ENCODE data around the gene PPP2R1A. TPM values are rescaled to one million over a fixed set of nuclear protein-coding genes. Genes with fewer than 3 reads are reported as not detected.
A peak's percentile ranks its signal among the peaks of the same experiment; 100 is the strongest.

Gene PPP2R1A
- total RNA-seq = 160 TPM
- long read RNA-seq, full-length matches to known transcripts = 331 of 404 reads
- long read RNA-seq, partial matches to known transcripts = 58 of 404 reads
- long read RNA-seq, other reads (novel, unspliced or antisense) = 15 of 404 reads

DNA sequence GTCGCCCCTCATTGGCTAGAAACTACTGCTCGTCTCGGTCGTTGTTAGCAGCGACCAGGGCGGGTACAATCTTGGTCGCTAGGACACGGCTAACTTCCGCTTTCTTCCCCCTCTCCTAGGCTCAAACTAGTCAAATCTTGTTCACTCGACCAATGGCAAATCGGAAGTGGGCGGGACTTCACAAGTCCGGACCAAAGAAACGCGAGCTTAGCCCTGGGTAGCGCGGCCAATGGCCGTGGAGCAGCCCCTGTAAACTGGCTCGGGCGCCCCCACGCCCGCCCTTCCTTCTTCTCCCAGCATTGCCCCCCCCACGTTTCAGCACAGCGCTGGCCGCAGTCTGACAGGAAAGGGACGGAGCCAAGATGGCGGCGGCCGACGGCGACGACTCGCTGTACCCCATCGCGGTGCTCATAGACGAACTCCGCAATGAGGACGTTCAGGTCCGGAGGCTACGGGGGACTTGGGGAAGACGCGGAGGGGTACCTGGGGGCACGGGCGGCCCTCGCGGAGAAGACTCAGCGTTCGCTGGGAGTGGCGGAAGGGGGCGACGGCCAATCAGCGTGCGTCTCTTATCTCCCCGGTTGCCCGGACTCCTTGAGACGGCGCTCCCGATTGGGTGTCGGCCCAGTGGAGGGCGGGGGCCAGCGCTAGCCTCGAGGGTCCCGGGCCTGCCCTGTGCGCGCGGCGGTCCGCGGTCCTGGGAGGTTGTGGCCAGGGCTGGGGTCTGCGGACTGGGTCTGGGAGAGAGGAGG is at the start of gene PPP2R1A:
PPP2R1A (plus strand) TSS at position 318 of the 752 bp plus-strand sequence; CDS start at position 363, 45 bp downstream.
- ATAC-seq = peak; percentile 95

GRCh38 chr19:52141203-52141602 is 48.6 kb upstream of the PPP2R1A start:
- H3K4me1 ChIP-seq = peaks cover 15% of the 10 kb centered on the region
- TF ChIP-seq, protein P1, sequence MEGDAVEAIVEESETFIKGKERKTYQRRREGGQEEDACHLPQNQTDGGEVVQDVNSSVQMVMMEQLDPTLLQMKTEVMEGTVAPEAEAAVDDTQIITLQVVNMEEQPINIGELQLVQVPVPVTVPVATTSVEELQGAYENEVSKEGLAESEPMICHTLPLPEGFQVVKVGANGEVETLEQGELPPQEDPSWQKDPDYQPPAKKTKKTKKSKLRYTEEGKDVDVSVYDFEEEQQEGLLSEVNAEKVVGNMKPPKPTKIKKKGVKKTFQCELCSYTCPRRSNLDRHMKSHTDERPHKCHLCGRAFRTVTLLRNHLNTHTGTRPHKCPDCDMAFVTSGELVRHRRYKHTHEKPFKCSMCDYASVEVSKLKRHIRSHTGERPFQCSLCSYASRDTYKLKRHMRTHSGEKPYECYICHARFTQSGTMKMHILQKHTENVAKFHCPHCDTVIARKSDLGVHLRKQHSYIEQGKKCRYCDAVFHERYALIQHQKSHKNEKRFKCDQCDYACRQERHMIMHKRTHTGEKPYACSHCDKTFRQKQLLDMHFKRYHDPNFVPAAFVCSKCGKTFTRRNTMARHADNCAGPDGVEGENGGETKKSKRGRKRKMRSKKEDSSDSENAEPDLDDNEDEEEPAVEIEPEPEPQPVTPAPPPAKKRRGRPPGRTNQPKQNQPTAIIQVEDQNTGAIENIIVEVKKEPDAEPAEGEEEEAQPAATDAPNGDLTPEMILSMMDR (IDR thresholded peaks at IDR 0.05) = no peak
- no peaks in the 10 kb centered on the region for H3K27me3 ChIP-seq
- H3K27ac ChIP-seq = no peak overlapping the region
- ATAC-seq = no peak
- H3K36me3 ChIP-seq = no peaks in the 10 kb centered on the region
- intact Hi-C loops (cut with DNase I) = no loop called here
- H3K4me3 ChIP-seq = no peak overlapping the region
- DNase-seq = no peak
- no peaks in the 10 kb centered on the region for H3K9me3 ChIP-seq

More for the DNA sequence above, at the start of gene PPP2R1A:
- Histone ChIP-seq H3K27ac (peak within 1 kb of the TSS; percentile 99), H3K4me3 (peak within 1 kb of the TSS; percentile 82), H3K9me3 (no peaks in the 10 kb centered on the region), H3K36me3 (peaks cover 12% of the 10 kb centered on the region), H3K4me1 (peaks cover 38% of the 10 kb centered on the region), H3K27me3 (no peaks in the 10 kb centered on the region)
- TF ChIP-seq, protein P1 (IDR thresholded peaks at IDR 0.05) = no peak
- peak; percentile 99 for DNase-seq
- intact Hi-C loops (cut with DNase I) = no loop called here

GRCh38 chr19:52142001-52142595 is 47.8 kb upstream of the PPP2R1A start:
- Histone ChIP-seq H3K27me3 (no peaks in the 10 kb centered on the region), H3K4me1 (peaks cover 15% of the 10 kb centered on the region), H3K36me3 (no peaks in the 10 kb centered on the region), H3K27ac (no peak overlapping the region), H3K9me3 (no peaks in the 10 kb centered on the region), H3K4me3 (no peak overlapping the region)
- ATAC-seq (no peak), DNase-seq (no peak)
- TF ChIP-seq, protein P1 (IDR thresholded peaks at IDR 0.05) = no peak
- intact Hi-C loops (cut with DNase I) = no loop called here

GRCh38 chr19:52148256-52148655 is 41.6 kb upstream of the PPP2R1A start:
- H3K4me3 ChIP-seq = no peak overlapping the region

DNA sequence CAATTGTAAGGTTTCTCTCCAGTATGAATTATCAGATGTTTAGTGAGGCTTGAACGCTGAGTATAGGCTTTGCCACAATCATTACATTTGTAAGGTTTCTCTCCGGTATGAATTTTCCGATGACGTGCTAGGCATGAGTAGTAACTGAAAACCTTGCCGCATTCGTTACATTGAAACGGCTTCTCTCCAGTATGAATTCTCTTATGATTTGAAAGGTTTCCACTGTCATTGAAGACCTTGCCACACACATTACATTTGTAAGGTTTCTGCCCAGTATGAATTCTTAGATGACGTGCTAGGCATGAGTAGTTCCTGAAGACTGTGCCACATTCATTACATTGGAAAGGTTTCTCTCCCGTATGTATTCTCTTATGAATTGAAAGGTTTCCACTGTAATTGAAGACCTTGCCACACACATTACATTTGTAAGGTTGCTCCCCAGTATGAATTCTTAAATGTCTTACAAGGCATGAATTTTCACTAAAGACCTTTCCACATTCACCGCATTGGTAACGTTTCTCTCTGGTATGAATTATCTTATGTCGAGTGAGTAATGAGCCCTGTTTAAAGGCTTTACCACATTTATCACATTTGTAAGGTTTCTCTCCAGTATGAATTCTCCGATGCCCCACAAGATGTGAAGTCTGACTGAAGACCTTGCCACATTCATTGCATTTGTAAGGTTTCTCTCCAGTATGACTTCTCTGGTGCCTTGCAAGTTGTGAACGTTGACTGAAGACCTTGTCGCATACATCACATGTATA is 34.1 kb upstream of the PPP2R1A start:
- no peak for ATAC-seq
- peaks cover 59% of the 10 kb centered on the region for H3K9me3 ChIP-seq
- H3K36me3 ChIP-seq = peaks cover 16% of the 10 kb centered on the region

More at GRCh38 chr19:52148256-52148655, 41.6 kb upstream of the PPP2R1A start:
- H3K4me1 ChIP-seq = no peaks in the 10 kb centered on the region
- H3K9me3 ChIP-seq = peaks cover 8% of the 10 kb centered on the region
- no peaks in the 10 kb centered on the region for H3K36me3 ChIP-seq
- TF ChIP-seq, protein P1 (IDR thresholded peaks at IDR 0.05) = no peak
- H3K27me3 ChIP-seq = no peaks in the 10 kb centered on the region
- DNase-seq (no peak), ATAC-seq (no peak)
- no peak overlapping the region for H3K27ac ChIP-seq
- intact Hi-C loops (cut with DNase I) = no loop called here

More for the DNA sequence above, 34.1 kb upstream of the PPP2R1A start:
- Histone ChIP-seq H3K27ac (no peak overlapping the region), H3K4me3 (no peak overlapping the region), H3K4me1 (no peaks in the 10 kb centered on the region), H3K27me3 (no peaks in the 10 kb centered on the region)
- no peak for DNase-seq
- TF ChIP-seq, protein P1 (IDR thresholded peaks at IDR 0.05) = no peak
- intact Hi-C loops (cut with DNase I) = no loop called here

Measured in upper lobe of right lung (tissue), 1 donor.